UCSD-AML1 (cell line): ENCODE results near the gene TRIM75.
"Not testable (repeated sequence)": the region's sequence is repeated elsewhere in the genome, so short reads cannot be mapped to it uniquely, and the experiment has no call there.

ENCODE experiments used
- DNase-seq: peaks from one replicate; lab custom pipeline; 2025; ENCODE audit not compliant: unreplicated experiment; lab: John Stamatoyannopoulos, UW

Gene TRIM75

DNA sequence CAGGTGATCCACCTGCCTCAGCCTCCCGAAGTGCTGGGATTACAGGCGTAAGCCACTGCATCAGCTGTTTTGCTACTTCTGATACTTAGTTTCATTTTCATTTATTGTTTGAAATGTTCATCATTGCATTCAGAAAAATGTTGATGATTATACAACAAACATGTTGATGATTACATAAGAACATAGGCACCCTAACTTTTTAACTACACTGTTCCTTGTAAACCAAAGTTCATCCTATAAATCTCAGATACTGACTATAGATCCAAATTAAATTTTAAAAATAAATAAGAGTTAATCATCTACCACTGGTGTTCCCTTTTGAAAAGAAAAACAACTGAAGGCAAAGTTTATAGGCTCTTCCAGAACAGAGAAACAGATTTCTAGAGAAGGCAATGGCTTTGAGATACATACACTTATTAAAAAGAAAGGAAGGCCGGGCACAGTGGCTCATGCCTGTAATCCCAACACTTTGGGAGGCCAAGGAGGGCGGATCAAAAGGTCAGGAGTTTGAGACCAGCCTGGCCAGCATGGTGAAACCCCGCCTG, 23.4 kb downstream of the TRIM75 start:
- DNase-seq = no peak

DNA sequence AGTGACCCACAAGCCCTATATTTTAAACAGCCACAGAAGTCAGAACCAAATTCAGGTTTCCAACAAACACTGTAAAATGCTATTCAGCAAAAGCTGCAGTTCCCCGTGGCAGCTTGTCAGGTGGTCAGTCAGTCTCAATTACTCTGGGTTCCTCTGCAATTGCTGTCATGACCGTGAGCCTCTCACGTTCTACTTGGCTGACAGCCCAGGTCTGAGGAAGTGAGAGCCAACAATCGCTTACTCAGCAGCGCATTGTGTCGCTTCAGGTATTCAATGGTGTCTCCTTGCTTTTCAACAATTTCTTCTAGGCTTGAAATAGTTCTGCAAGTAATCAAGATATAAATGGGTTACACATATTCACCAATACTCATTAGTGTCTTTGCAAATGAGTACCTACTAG, 25.8 kb downstream of the TRIM75 start:
- no peak for DNase-seq

DNA sequence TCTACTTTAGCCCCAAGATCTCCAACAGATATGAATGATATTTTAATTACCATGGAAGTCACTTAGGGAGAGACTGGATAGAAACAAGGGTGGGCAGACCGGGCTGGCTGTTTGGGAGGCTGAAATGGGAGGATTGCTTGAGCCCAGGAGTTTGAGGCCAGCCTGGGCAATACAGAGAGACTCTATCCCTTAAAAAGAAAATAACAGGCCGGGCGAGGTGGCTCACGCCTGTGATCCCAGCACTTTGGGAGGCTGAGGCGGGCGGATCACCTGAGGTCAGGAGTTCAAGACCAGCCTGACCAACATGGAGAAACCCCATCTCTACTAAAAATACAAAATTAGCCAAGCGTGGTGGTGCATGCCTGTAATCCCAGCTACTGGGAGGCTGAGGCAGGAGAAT, 31.1 kb downstream of the TRIM75 start:
- DNase-seq = not testable (repeated sequence)

DNA sequence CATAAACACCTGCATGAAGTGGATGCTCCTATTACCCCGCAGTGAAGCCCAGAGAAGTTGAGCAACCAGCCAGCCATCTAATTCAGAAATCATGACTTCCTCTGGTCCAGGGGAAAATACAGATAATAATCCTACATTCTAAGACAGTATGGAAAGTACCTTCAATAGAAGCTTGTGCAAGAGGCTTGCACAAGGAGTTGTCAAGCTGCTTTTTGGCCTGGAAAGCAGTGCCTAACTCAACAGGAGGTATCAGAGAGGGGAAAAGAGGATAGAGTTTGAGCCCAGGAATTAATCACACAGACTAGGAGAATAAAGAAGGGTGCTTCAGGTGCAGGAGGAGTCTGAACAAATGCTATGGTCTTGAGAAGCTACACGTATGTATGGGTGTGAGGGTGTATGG, 32.3 kb downstream of the TRIM75 start:
- no peak for DNase-seq

DNA sequence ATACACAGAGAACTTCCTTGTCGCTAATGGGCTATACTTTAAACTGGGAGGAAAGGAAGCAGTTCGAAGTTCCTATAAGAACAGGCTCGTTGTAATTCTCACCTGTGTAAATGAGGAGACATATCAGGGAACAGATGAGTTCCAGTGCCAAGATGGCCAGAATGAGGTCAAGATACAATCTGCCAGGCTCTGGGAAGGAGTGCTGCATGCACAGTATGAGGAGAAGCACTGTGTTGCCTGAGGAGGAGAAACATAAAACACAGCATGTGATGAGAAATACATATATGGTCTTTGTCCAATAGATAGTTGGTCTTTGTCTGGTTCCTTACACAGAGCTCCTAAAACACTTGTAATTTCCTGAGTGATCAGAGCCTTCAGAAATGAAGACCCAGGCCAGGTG, 34.7 kb downstream of the TRIM75 start:
- DNase-seq = no peak

DNA sequence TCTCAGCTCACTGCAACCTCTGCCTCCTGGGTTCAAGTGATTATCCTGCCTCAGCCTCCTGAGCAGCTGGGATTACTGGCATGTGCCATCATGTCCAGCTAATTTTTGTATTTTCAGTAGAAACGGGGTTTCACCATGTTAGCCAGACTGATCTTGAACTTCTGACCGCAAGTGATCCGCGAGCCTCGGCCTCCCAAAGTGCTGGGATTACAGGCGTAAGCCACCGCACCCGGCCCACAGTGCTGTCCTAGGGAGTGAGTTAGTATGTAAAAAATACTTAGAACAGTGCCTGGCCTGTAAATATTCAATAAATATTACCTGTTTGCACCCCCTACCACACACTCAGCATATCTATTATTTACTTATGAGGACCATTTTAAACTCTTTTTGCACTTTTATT, 38.5 kb downstream of the TRIM75 start:
- DNase-seq = not testable (repeated sequence)

DNA sequence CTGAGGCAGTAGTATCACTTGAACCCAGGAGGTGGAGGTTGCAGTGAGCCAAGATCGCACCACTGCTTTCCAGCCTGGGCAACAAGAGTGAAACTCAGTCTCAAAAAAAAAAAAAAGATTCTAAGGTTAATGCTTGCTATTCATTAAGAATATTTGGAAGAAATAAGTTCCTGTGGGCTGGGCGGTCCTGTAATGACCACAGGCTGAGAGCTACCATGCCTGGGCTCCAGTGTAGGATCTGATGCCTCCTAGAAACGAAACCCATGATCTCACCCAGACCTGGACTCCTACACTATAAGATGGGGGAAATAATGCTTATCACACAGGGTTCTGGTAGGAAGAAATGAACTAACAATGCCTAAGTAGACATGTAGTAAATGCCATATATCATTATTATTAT, 41.2 kb downstream of the TRIM75 start:
- DNase-seq = no peak

DNA sequence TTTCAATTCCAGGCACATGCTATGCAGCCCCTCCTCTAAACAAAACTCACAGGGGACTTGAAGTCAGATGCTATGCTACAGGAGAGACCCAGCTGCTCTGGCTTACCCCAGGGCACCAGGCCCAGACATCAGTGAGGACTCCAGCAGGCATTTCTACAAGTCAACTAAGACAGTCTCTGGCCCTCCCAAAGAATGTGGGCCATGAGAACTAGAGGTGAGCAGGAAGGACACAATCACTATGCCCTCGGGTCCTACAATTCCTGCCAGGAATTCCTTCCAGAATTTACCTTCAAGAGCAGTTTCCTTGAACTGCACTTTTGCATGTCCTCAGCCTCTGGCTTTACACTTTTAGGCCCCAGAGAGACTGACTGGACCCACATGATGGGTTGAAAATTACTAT, 41.6 kb downstream of the TRIM75 start:
- DNase-seq = no peak

DNA sequence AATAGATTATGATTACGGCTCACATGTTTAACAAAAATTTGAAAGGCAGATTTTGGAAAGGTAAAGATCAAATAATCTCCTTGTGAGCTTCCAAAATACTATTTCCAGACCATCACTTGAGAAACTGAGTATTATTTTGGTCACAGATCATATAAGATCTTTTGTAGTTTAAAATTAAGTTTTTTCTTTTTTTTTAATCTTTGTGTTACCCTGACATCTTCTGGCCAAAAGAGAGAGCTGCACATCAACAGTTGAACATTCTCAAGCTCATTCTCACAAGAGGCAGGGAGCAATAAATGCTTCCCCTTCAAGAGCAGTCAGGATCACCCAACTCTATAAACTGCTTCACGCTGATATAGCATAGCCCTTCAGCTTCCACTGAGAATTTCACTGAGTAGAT, 43.1 kb downstream of the TRIM75 start:
- DNase-seq = no peak

DNA sequence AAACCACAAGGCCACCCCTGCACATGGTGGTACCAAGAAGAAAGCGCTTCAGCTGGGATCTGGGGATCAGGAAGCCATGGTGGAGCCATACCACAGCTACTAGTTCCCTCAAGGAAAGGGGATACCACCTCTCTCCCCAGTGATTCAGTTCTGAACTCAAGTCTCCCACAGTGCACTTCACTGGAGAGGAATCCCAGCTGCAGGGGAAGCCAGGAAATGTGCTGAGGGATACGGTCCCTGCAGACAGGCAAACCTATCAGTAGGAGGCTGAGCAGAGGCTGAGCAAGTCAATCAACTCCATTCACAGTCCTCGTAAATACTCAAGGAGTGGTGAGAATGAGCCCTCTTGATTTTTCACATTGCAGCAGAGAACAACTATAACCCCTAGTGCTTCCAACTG, 48.0 kb downstream of the TRIM75 start:
- DNase-seq = no peak

DNA sequence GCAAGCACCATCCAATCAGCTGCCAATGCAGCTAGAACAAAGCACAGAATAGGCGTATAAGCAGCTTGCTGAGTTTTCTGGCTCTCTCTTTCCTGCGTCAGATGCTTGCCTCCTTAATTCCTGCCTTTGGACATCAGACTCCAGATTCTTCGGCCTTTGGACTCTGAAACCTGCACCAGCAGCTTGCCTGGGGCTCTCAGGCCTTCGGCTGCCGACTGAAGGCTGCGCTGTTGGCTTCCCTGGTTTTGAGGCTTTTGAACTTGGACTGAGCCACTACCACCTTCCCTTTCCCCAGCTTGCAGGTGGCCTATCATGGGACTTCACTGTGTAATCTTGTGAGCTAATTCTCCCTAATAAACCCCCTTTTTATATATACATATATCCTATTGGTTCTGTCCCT, 52.9 kb downstream of the TRIM75 start:
- no peak for DNase-seq
